Heart left ventricle (tissue), 16 donors: ENCODE results near the gene DPH6. TPM values are rescaled to one million over a fixed set of nuclear protein-coding genes. Genes with fewer than 3 reads are reported as not detected.

Source experiments
- ATAC-seq, 4 donors: fragments of 200-7000 bp; cut with Tn5 transposase; one replicate each; pipeline ENCODE4 v1.9.1; 2020 to 2022; ENCODE audit warnings: moderate library complexity in 4 of 4, mild to moderate bottlenecking in 3 of 4, moderate number of reproducible peaks in 1 of 4
- DNase-seq, 5 donors: peaks; one replicate each; pipeline ENCODE4 v3.0.0-alpha.2; 2020
- H3K27ac ChIP-seq, 12 donors: fragments of 200-600 bp; sonication (generic) in 4 of 12; one replicate each; pipeline versions ENCODE4 v1.5.0 to v1.8.0; 2016 to 2022; ENCODE audit warnings: mild to moderate bottlenecking in 2 of 12
- H3K27me3 ChIP-seq, 9 donors: fragments of 200-600 bp; sonication (generic) in 2 of 9; one replicate each; pipeline versions ENCODE4 v1.5.1 to v1.8.0; 2016 to 2022; ENCODE audit warnings: mild to moderate bottlenecking in 3 of 9
- H3K36me3 ChIP-seq, 9 donors: fragments of 200-600 bp; sonication (generic) in 2 of 9; one replicate each; pipeline versions ENCODE4 v1.5.0 to v1.8.0; 2018 to 2022; ENCODE audit warnings: mild to moderate bottlenecking in 2 of 9
- H3K4me1 ChIP-seq, 12 donors: fragments of 200-600 bp; sonication (generic) in 4 of 12; one replicate each; pipeline versions ENCODE4 v1.5.0 to v1.8.0; 2016 to 2022; ENCODE audit warnings: mild to moderate bottlenecking in 3 of 12
- H3K4me3 ChIP-seq, 12 donors: fragments of 200-600 bp; sonication (generic) in 4 of 12; one replicate each; pipeline versions ENCODE4 v1.5.0 to v1.8.0; 2017 to 2022; ENCODE audit warnings: mild to moderate bottlenecking in 9 of 12, moderate library complexity in 4 of 12
- H3K9me3 ChIP-seq, 12 donors: fragments of 200-600 bp; sonication (generic) in 4 of 12; one replicate each; pipeline versions ENCODE4 v1.5.0 to v1.8.0; 2016 to 2022; ENCODE audit warnings: mild to moderate bottlenecking in 1 of 12
- POLR2A ChIP-seq, 2 donors: fragments of 450-650 bp; IDR thresholded peaks; one replicate each; pipeline ENCODE4 v1.6.1; 2017; ENCODE audit warnings: antibody characterized with exemption in 2 of 2, mild to moderate bottlenecking in 2 of 2, moderate library complexity in 2 of 2
- WGBS, 4 donors: extraction: QIAGEN DNeasy Blood & Tissue Kit in 2 of 4; methylation state at CpG; one replicate each; pipeline versions ENCODE4 v1.1.5 to v1.1.7; 2013 to 2018; 5-methylcytosine and 5-hydroxymethylcytosine counted together
- intact Hi-C, 10 donors: fragments of 100-400 bp; cut with DNase I; formaldehyde crosslinking; loops; one replicate each; pipeline versions ENCODE4 v1.11.1 to v1.14.2; 2022
- polyA plus RNA-seq, 2 donors: library from polyadenylated mRNA; stranded (reverse); fragments of 200-250 nt; gene quantifications; one replicate each; pipeline ENCODE4 v1.2.3, GENCODE V29; 2013
- total RNA-seq, 9 donors: library from RNA; depleted of rRNA in 2 of 9; stranded (reverse); fragments of >200 nt in 2 of 9; fragmentation: NEBNext Ultra II Directional in 3 of 9; extraction: Animal tissue kit (Norgen Biotek cat#: 25700) in 3 of 9; gene quantifications; one replicate each; pipeline versions ENCODE4 v1.1.0 to v1.2.4, GENCODE V29; 2016 to 2023
- TF ChIP-seq, protein P1 (sequence below), 12 donors: fragments of 200-600 bp; sonication (generic) in 4 of 12; IDR thresholded peaks; one replicate each; pipeline versions ENCODE4 v1.5.0 to v1.8.0; 2018 to 2022; ENCODE audit warnings: antibody characterized with exemption in 12 of 12, mild to moderate bottlenecking in 5 of 12
- donor health status: ischemic (EF 13 %, LVEDD 7.1; RV severe dilation, severe dysfunction).
- donor health status: healthy with polysubstance abuse.
- donor health status: DM: no; HTN: yes; CAD: no.
- donor health status: DM: no; HTN: no; CAD: no.
- donor health status: ischemic (EF 25% LVEDD 6.9; RV normal size, moderate dysfunction).
- donor health status: ischemic (EF 25% LVEDD 5.7; RV mildly dilated, moderate dysfunction).
- donor health status: healthy.
- donor health status: DM: yes; HTN: yes; CAD: no.
- donor health status: ischemic (EF 35%, LVEDD 5.7; RV mildly dilated, moderate dysfunction).
- donor health status: nonischemic (EF 11% LVEDD 7.7; RV severe dilation, severe dysfunction).
- donor health status: DM: yes; HTN: yes; CAD: no.
- donor health status: PGD.
- donor health status: ischemic (EF 29% LVEDD 5.4; RV normal size, mild dysfunction).
- donor health status: nonischemic (EF 23%, LVEDD 6.1; RV moderate dilation, normal function).

The DPH6 gene
- total and polyA plus RNA-seq, 11 donors, result 5.9 to 24.8 (median 15.7) TPM

GRCh38 chr15:35479423-35479822 lies 66.5 kb downstream of the DPH6 start:
- Histone ChIP-seq H3K27me3 (no peaks in the 10 kb centered on the region), H3K4me3 (no peak overlapping the region), H3K27ac (no peak overlapping the region), H3K36me3 (no peaks in the 10 kb centered on the region), H3K9me3 (no peaks in the 10 kb centered on the region), H3K4me1 (peaks cover 0 to 10% (median 2%) of the 10 kb centered on the region in 12 donors)
- no peak for ATAC-seq
- intact Hi-C loops, result no loop called here
- DNase-seq, result no peak
- 63 to 92% (median 75%) methylated on average over 1 of the region's 1 CpG for WGBS, 4 donors
- TF ChIP-seq, protein P1, sequence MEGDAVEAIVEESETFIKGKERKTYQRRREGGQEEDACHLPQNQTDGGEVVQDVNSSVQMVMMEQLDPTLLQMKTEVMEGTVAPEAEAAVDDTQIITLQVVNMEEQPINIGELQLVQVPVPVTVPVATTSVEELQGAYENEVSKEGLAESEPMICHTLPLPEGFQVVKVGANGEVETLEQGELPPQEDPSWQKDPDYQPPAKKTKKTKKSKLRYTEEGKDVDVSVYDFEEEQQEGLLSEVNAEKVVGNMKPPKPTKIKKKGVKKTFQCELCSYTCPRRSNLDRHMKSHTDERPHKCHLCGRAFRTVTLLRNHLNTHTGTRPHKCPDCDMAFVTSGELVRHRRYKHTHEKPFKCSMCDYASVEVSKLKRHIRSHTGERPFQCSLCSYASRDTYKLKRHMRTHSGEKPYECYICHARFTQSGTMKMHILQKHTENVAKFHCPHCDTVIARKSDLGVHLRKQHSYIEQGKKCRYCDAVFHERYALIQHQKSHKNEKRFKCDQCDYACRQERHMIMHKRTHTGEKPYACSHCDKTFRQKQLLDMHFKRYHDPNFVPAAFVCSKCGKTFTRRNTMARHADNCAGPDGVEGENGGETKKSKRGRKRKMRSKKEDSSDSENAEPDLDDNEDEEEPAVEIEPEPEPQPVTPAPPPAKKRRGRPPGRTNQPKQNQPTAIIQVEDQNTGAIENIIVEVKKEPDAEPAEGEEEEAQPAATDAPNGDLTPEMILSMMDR (IDR thresholded peaks at IDR 0.05), result no peak
- no peak for TF ChIP-seq POLR2A (IDR thresholded peaks at IDR 0.05)

- intact Hi-C loops, result no loop called here
- H3K9me3 ChIP-seq, result no peaks in the 10 kb centered on the region
These were observed 68.4 kb downstream of the DPH6 start for GRCh38 chr15:35477312-35478262.

GRCh38 chr15:35471024-35471423 lies 74.9 kb downstream of the DPH6 start:
- Histone ChIP-seq H3K9me3 (no peaks in the 10 kb centered on the region), H3K27me3 (no peaks in the 10 kb centered on the region), H3K36me3 (no peaks in the 10 kb centered on the region), H3K27ac (no peak overlapping the region), H3K4me3 (no peak overlapping the region), H3K4me1 (no peaks in the 10 kb centered on the region)
- intact Hi-C loops, result no loop called here
- TF ChIP-seq, protein P1 (IDR thresholded peaks at IDR 0.05), result no peak
- TF ChIP-seq POLR2A (IDR thresholded peaks at IDR 0.05), result no peak
- DNase-seq, result no peak
- ATAC-seq, result no peak

More at GRCh38 chr15:35477312-35478262, 68.4 kb downstream of the DPH6 start:
- Histone ChIP-seq H3K27ac (no peak overlapping the region), H3K27me3 (no peaks in the 10 kb centered on the region), H3K36me3 (no peaks in the 10 kb centered on the region), H3K4me3 (no peak overlapping the region), H3K4me1 (peaks cover 0 to 10% (median 2%) of the 10 kb centered on the region in 12 donors)
- DNase-seq (no peak), ATAC-seq (no peak)
- WGBS, 4 donors, result 74 to 80% (median 76%) methylated on average over 4 of the region's 4 CpGs
- TF ChIP-seq, protein P1 (IDR thresholded peaks at IDR 0.05), result no peak
- no peak for TF ChIP-seq POLR2A (IDR thresholded peaks at IDR 0.05)

- TF ChIP-seq, protein P1 (IDR thresholded peaks at IDR 0.05), result no peak
- TF ChIP-seq POLR2A (IDR thresholded peaks at IDR 0.05), result no peak
- 93 to 94% (median 94%) methylated on average over 7 of the region's 7 CpGs for WGBS, 4 donors
- no peak overlapping the region for H3K27ac ChIP-seq
- H3K36me3 ChIP-seq, result no peaks in the 10 kb centered on the region
- intact Hi-C loops, result no loop called here
- no peaks in the 10 kb centered on the region for H3K27me3 ChIP-seq
- H3K9me3 ChIP-seq, result no peaks in the 10 kb centered on the region
- ATAC-seq, result no peak
- DNase-seq, result no peak
- no peak overlapping the region for H3K4me3 ChIP-seq
- no peaks in the 10 kb centered on the region for H3K4me1 ChIP-seq
These were observed 75.5 kb downstream of the DPH6 start for GRCh38 chr15:35470441-35470840.
